Stimulated activated CD8-positive, alpha-beta memory T cell treated with anti-CD3 and anti-CD28 coated beads, Interleukin-4, amount 100 ng/mL, for 4 hours (primary cell): ENCODE results near the gene DOCK8.

Source experiments
- DNase-seq, 2 donors: peaks; one replicate each; pipeline ENCODE4 v3.0.0-alpha.2; 2020; ENCODE audit warnings: low read depth in 2 of 2, low spot score in 1 of 2

DOCK8 gene

GRCh38 chr9:357560-357959 lies 142.9 kb downstream of the DOCK8 start:
- DNase-seq, result no peak

GRCh38 chr9:362561-363273 lies 148.1 kb downstream of the DOCK8 start:
- no peak for DNase-seq

DNA sequence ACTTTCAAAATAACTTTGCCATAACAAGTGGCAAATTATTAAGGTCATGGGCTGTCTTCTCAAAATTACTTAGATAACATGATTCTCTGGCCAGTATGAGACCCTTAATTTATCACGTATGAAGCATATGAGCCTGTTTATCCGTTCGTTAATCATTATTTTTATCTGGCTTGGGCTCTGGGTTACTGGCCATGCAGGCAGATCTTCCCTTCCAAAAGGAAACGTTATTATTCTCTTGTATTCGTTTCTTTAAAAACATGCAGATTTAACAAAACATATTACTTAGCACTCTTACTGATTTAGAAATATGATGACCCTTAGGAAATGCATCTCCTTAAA lies 148.6 kb downstream of the DOCK8 start:
- DNase-seq, result no peak

GRCh38 chr9:365436-365835 lies 150.8 kb downstream of the DOCK8 start:
- DNase-seq, result no peak

DNA sequence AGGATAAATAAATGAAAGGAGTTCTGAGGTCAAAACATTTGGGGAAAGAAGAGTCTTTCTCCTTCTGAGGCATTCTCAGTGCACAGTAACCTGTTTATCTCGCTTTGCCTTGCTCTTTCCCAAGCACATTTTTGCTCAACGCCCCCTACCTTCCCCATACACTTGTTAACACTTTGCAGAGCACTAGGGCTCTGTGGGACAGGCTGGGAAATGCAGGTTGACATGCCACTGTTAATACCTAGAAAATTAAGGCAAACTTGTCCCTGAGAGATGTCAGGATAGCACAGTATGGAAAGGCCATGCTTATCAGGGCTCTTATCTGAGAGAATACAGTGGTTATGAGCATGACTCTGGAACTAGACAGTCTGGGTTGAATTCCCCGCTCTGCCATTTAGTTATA lies 152.0 kb downstream of the DOCK8 start:
- no peak for DNase-seq

- no peak for DNase-seq
Observed at GRCh38 chr9:370086-370485, 155.4 kb downstream of the DOCK8 start.

DNA sequence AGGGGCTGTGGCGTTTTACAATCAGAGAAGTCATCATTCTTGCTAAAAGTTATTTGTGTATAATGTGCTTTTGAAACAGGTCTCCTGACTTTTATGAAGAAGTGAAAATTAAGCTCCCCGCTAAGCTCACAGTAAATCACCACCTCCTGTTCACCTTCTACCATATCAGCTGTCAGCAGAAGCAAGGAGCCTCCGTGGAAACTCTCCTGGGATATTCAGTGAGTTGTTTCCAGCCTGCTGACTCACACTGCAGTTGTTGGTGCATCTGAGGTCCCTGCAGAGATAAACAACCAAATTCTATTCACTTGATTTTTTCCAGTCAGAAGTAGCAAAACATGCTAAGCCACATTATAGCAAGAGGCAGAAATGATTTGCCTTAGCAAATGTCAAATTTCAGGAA lies 156.7 kb downstream of the DOCK8 start:
- no peak for DNase-seq

GRCh38 chr9:372128-372527 lies 157.5 kb downstream of the DOCK8 start:
- no peak for DNase-seq

GRCh38 chr9:373759-374206 lies 159.1 kb downstream of the DOCK8 start:
- DNase-seq, result no peak

- DNase-seq, result no peak
Observed at GRCh38 chr9:374736-375135, 160.1 kb downstream of the DOCK8 start.

DNA sequence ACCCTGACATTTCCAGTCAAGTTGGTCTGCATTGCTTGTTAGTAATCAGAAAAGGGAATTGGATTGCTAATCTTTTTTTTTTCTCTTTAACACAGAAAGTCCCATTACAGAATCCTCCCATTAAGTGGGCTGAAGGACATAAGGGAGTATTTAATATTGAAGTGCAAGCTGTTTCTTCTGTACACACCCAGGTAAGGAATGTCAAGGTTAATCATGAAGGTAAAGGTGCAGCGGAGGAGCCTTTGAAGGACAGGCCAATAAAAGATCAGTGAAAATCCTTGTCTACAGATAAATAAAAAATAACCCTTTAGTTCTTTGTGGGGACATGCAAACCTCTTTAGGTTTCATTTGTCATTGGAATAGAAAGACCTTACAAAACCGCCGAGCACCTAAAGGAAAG lies 161.4 kb downstream of the DOCK8 start:
- DNase-seq, result no peak

DNA sequence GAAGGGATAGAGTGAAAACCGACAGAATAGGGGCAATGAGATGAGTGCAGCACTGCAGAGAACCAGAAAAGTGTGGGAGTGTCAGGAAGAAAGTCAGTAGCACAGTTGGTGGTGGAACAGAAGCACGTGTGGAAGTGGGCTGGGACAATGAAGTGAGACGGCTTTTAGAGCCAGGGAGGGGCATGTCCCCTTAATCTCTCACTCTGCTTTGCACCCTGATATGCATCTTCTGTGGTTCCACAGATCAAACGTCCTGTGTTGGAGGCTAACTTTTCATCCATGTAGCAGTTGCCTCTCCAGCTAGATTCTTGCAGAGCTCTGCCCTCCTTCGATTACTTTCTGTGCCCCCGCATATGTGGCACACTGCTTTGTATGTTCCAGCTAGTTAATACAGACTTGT lies 163.6 kb downstream of the DOCK8 start:
- no peak for DNase-seq

DNA sequence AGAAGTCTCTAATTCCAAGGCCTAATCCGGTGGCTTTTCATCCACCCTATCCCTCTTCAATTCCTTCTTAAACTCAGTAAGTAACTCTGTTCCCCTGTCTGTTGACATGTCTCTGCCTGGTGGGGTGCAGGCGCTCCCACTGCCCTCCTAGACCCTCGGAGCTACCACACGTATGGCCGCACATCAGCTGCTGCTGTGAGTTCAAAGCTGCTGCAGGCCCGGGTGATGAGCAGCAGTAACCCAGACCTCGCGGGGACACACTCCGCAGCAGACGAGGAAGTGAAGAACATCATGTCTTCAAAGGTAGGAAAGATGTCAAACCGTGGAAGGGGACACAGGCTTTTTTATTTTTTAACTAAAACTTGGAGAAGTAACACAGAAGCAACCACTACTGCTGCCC lies 167.7 kb downstream of the DOCK8 start:
- DNase-seq, result no peak

DNA sequence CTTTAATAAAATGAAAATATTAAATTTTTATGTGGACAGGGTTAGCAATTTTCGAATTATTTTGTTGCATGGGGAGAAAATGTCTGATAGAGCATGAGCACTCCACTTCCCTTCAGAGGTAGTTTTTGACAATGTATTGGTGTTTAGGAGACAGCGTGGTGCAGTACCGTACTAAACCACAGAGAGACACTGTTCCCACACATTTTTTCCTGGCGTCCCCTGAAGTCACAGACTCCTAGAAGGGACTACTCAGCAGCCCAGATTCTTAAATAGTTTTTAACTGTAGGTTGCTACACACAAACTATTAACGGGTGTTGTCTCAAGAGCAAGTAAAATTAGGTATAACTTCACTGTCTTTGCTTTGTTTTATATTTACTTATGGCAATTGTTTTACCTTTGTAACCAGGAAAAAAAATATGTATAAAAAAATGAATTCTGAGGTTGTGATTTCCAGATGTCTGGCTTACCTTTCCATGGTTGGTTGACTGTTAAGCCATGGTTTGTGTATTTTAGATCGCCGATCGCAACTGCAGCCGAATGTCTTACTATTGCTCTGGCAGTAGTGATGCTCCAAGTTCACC lies 171.2 kb downstream of the DOCK8 start:
- DNase-seq, result no peak

GRCh38 chr9:389159-389558 lies 174.5 kb downstream of the DOCK8 start:
- DNase-seq, result no peak

DNA sequence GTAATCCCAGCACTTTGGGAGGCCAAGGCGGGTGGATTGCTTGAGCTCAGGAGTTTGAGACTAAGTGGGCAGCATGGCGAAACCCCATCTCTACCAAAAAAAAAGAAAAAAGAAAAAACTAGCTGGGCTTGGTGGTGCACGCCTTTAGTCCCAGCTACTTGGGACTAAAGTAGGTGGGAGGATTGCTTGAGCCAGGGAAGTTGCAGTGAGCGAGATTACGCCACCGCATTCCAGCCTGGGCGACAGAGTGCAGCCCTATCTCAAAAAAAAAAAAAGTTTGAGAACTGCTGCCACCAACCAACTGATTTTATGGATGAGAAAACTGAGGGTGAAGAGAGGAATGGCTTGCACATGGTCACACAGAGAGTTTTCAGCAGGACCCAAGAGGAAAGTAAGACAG lies 175.1 kb downstream of the DOCK8 start:
- no peak for DNase-seq

DNA sequence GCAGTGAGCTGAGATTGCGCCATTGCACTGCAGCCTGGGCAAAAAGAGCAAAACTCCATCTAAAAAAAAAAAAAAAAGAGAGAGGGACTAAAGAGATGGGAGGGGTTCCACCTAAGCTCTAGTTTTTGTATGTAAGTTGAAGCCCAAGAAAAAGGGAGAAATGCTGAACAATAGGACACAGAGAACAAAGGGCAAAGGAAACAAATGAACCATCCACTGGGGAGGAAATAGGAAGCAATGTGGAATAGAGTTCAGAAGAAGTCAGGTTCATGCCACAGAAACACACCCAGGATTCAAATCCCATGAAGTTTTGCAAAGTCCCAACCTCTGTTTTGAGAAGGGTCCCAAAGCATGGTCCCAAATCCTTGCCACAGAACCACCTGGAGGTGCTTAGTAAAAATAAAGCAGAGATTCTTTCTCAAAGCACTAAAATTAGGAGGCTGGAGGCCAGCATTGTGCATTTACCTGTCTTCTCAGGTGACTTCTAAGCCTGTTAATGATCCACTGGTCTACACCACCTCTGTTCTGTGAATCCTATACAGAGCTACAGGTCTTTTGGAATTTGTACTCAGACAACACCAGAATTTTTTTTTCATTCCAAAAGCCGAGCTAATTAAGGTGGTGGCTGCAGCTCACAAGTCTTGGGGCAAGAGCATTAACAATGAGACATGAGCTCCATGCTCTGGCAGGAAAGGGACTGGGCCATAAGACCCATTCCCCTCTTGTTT lies 177.6 kb downstream of the DOCK8 start:
- no peak for DNase-seq

GRCh38 chr9:394347-395052 lies 179.8 kb downstream of the DOCK8 start:
- no peak for DNase-seq

DNA sequence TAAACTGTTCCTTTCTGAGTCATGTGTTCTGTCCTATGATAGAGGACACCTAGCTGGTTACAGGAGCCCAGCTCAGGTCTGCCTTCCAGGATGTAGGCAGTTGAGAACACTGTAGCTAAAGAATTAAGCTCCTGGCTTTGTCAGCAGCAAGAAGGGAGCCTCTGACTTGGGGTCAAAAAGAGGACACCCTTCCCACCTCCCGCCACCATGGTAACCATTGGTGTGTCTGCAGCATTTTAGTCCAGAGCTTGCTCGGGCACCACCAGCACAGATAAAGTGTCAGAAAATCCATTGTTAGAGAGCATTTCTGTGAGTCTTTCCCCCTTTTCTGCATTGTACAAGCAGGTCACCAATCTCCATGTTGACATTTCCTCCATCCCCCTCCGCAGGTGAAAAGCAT lies 181.7 kb downstream of the DOCK8 start:
- DNase-seq, result no peak

- no peak for DNase-seq
Observed at GRCh38 chr9:398085-398484, 183.4 kb downstream of the DOCK8 start.

- no peak for DNase-seq
Observed at GRCh38 chr9:401223-401622, 186.6 kb downstream of the DOCK8 start.

- DNase-seq, result no peak
Observed at GRCh38 chr9:404234-404633, 189.6 kb downstream of the DOCK8 start.
